Keratinocyte (primary cell): ENCODE measurements around the gene HOMER2. TPM values are rescaled to one million over a fixed set of nuclear protein-coding genes. Genes with fewer than 3 reads are reported as not detected.

Experiments
- DNase-seq: peaks from one replicate; pipeline ENCODE4 v3.0.0-alpha.2; 2011; ENCODE audit warnings: low read depth, missing footprints, low spot score
- FAIRE-seq: peaks from 2 replicates; lab custom pipeline; 2011; peaks lifted over from hg19 to GRCh38; lab: Jason Lieb, UNC
- H2AFZ ChIP-seq: 2 replicates; pipeline ENCODE4 v1.6.0; 2012; ENCODE audit warnings: low read length, control low read depth, inconsistent platforms; ENCODE audit not compliant: control insufficient read depth
- H3K27ac ChIP-seq: 2 replicates; pipeline ENCODE4 v1.5.1; 2011; ENCODE audit warnings: low read length; ENCODE audit not compliant: control insufficient read depth, insufficient read depth
- H3K27me3 ChIP-seq: 3 replicates; pipeline ENCODE4 v1.6.0; 2011; ENCODE audit warnings: low read length; ENCODE audit not compliant: control insufficient read depth, insufficient read depth; ENCODE audit errors: extremely low read depth
- H3K36me3 ChIP-seq, 2 experiments: 2 replicates in 1 of 2; 3 replicates in 1 of 2; pipeline ENCODE4 v1.5.1; 2011; ENCODE audit warnings: low read length in 2 of 2, mild to moderate bottlenecking in 1 of 2; ENCODE audit not compliant: control insufficient read depth in 2 of 2, insufficient read depth in 2 of 2; ENCODE audit errors: extremely low read depth in 1 of 2
- H3K4me1 ChIP-seq: 3 replicates; pipeline ENCODE4 v1.5.1; 2011; ENCODE audit warnings: low read length; ENCODE audit not compliant: control insufficient read depth, insufficient read depth; ENCODE audit errors: extremely low read depth
- H3K4me2 ChIP-seq: 3 replicates; pipeline ENCODE4 v1.6.0; 2011; ENCODE audit warnings: low read depth, low read length; ENCODE audit not compliant: control insufficient read depth, insufficient read depth; ENCODE audit errors: extremely low read depth
- H3K4me3 ChIP-seq, 3 experiments: fragments of 200-600 bp in 1 of 3; sonication (generic) in 1 of 3; 2 replicates in 2 of 3; 3 replicates in 1 of 3; pipeline ENCODE4 v1.5.1; 2011 to 2016; ENCODE audit warnings: low read length in 3 of 3, mild to moderate bottlenecking in 3 of 3, control low read depth in 2 of 3, inconsistent platforms in 1 of 3, low read depth in 1 of 3, mixed read lengths in 1 of 3, mixed run types in 1 of 3, moderate library complexity in 1 of 3; ENCODE audit not compliant: control insufficient read depth in 2 of 3, insufficient read depth in 2 of 3; ENCODE audit errors: extremely low read depth in 1 of 3
- H3K79me2 ChIP-seq: 2 replicates; pipeline ENCODE4 v1.6.0; 2012; ENCODE audit warnings: low read length; ENCODE audit not compliant: control insufficient read depth, insufficient read depth
- H3K9ac ChIP-seq: 3 replicates; pipeline ENCODE4 v1.6.0; 2011; ENCODE audit warnings: low read length; ENCODE audit not compliant: control insufficient read depth, insufficient read depth; ENCODE audit errors: extremely low read depth
- H3K9me1 ChIP-seq: 3 replicates; pipeline ENCODE4 v1.6.0; 2011; ENCODE audit warnings: low read length; ENCODE audit not compliant: control insufficient read depth, insufficient read depth; ENCODE audit errors: extremely low read depth
- H3K9me3 ChIP-seq: 2 replicates; pipeline ENCODE4 v1.5.1; 2012; ENCODE audit warnings: low read depth, low read length; ENCODE audit not compliant: control insufficient read depth
- H4K20me1 ChIP-seq: 3 replicates; pipeline ENCODE4 v1.6.0; 2011; ENCODE audit warnings: low read length; ENCODE audit not compliant: control insufficient read depth, insufficient read depth; ENCODE audit errors: extremely low read depth
- CTCF ChIP-seq, 3 experiments: IDR thresholded peaks in 1 of 3; conservative IDR thresholded peaks in 1 of 3; optimal IDR thresholded peaks in 1 of 3; 2 replicates in 2 of 3; 3 replicates in 1 of 3; pipeline versions ENCODE3 to v1.5.1; 2011; ENCODE audit warnings: low read length in 3 of 3, mild to moderate bottlenecking in 3 of 3, moderate library complexity in 2 of 3, control low read depth in 1 of 3, inconsistent platforms in 1 of 3; ENCODE audit not compliant: insufficient read depth in 2 of 3; ENCODE audit errors: extremely low read depth in 1 of 3
- EZH2 ChIP-seq: IDR thresholded peaks from one replicate; pipeline ENCODE4 v1.6.1; 2012; ENCODE audit warnings: inconsistent platforms, mild to moderate bottlenecking, low read length, moderate library complexity
- dilution Hi-C: fragments of 300-500 bp; cut with MboI; formaldehyde crosslinking; loops from one replicate; pipeline ENCODE4 v1.7.0; 2020; ENCODE audit warnings: low sequenced_read_pairs; ENCODE audit not compliant: extremely low pct_ligation_motif_present
- polyA plus RNA-seq, 5 experiments: library from polyadenylated mRNA; depleted of rRNA in 3 of 5; stranded (reverse) in 3 of 5; stranded (forward) in 1 of 5; unstranded in 1 of 5; fragments of >200 nt; gene quantifications; 1 replicate in 1 of 5; 2 replicates in 3 of 5; 3 replicates in 1 of 5; pipeline versions ENCODE4 v1.2.1 to v1.2.3, GENCODE V29; 2011 to 2012; ENCODE audit warnings: missing spikeins in 2 of 5, low read depth in 1 of 5, low replicate concordance in 1 of 5

The HOMER2 gene
- polyA plus RNA-seq, 1 donor (not counting 4 experiments of a cell fraction or from before 2014, with no cell fraction given) = 12.4 TPM

DNA sequence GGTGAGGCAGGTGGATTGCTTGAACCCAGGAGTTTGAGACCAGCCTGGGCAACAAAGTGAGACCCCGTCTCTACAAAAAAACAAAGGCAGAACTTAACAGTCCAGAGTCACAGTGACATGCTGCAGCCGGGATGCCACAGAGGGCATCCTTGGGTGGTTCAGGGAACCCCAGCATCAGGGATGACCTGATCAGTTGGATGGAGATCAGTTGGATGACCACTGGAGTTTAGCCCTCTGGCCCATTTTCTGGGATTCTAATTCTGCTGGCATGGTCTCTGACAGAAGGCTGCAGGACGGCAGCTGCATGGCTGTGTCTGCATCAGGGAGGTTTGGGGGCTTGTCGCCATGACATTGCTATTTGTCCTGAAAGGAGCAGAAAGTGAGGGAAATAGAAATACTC, 123.3 kb downstream of the HOMER2 start:
- Histone ChIP-seq H3K79me2 (peaks cover 1% of the 10 kb centered on the region), H3K4me3 (no peak overlapping the region), H3K9me3 (no peaks in the 10 kb centered on the region), H3K9ac (no peak overlapping the region), H3K27ac (no peak overlapping the region), H4K20me1 (peaks cover 2% of the 10 kb centered on the region), H3K4me2 (no peak overlapping the region), H3K27me3 (no peaks in the 10 kb centered on the region), H3K9me1 (no peaks in the 10 kb centered on the region), H3K36me3 (peaks cover 23 to 41% of the 10 kb centered on the region in 2 experiments), H3K4me1 (peaks cover 27% of the 10 kb centered on the region), H2AFZ (no peak overlapping the region)
- FAIRE-seq (no peak), DNase-seq (no peak)
- dilution Hi-C loops = no loop called here
- TF ChIP-seq CTCF (optimal IDR thresholded peaks at IDR 0.05 in 1 of 3, IDR thresholded peaks at IDR 0.05 in 1 of 3, conservative IDR thresholded peaks at IDR 0.05 in 1 of 3; ENCODE audit: extremely low read depth in 1 of 3, insufficient read depth in 2 of 3, low read length in 3 of 3) (no peak), EZH2 (no peak)

GRCh38 chr15:82828075-82828474, 124.4 kb downstream of the HOMER2 start:
- Histone ChIP-seq H3K4me2 (no peak overlapping the region), H3K27ac (no peak overlapping the region), H2AFZ (no peak overlapping the region), H3K27me3 (no peaks in the 10 kb centered on the region), H4K20me1 (peaks cover 2% of the 10 kb centered on the region), H3K4me1 (peaks cover 22% of the 10 kb centered on the region), H3K9ac (no peak overlapping the region), H3K4me3 (no peak overlapping the region), H3K79me2 (no peaks in the 10 kb centered on the region), H3K9me3 (no peaks in the 10 kb centered on the region), H3K36me3 (peaks cover 21 to 35% of the 10 kb centered on the region in 2 experiments), H3K9me1 (no peaks in the 10 kb centered on the region)
- TF ChIP-seq EZH2 (no peak), CTCF (optimal IDR thresholded peaks at IDR 0.05 in 1 of 3, IDR thresholded peaks at IDR 0.05 in 1 of 3, conservative IDR thresholded peaks at IDR 0.05 in 1 of 3; ENCODE audit: extremely low read depth in 1 of 3, insufficient read depth in 2 of 3, low read length in 3 of 3) (no peak)
- dilution Hi-C loops = no loop called here
- FAIRE-seq (no peak), DNase-seq (no peak)
